OCI-LY1 (cell line): ENCODE measurements around the gene FUNDC2.

Source experiments
- EZH2 ChIP-seq: fragments of 200-600 bp; sonication (generic), shearing (Covaris generic); IDR thresholded peaks from 2 replicates; pipeline ENCODE4 v1.8.0; 2017; ENCODE audit warnings: borderline replicate concordance, mixed run types, mild to moderate bottlenecking, antibody characterized with exemption, low read length, moderate library complexity, mixed read lengths
- TF ChIP-seq, protein P1 (sequence below): fragments of 200-600 bp; sonication (generic), shearing (Covaris generic); IDR thresholded peaks from 2 replicates; pipeline ENCODE4 v1.5.1; 2017; ENCODE audit warnings: mild to moderate bottlenecking, antibody characterized with exemption, low read length, moderate library complexity, mixed read lengths

DNA sequence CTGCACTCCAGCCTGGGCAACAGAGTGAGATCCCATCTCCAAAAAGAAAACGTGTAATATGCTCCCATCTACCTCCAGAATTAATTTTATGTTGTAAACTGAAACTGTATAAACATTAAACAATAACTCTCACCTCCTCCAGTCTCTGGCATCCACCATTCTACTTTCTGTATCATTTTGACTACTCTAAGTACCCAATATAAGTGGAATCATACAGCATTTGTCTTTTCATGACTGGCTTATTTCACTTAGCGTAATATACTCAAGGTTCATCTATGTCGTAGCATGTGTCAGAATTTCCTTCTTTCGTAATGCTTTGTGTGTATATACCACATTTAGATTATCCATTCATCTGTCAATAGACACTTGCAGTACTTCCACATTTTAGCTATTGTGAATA lies 24.8 kb upstream of the FUNDC2 start:
- TF ChIP-seq, protein P1, sequence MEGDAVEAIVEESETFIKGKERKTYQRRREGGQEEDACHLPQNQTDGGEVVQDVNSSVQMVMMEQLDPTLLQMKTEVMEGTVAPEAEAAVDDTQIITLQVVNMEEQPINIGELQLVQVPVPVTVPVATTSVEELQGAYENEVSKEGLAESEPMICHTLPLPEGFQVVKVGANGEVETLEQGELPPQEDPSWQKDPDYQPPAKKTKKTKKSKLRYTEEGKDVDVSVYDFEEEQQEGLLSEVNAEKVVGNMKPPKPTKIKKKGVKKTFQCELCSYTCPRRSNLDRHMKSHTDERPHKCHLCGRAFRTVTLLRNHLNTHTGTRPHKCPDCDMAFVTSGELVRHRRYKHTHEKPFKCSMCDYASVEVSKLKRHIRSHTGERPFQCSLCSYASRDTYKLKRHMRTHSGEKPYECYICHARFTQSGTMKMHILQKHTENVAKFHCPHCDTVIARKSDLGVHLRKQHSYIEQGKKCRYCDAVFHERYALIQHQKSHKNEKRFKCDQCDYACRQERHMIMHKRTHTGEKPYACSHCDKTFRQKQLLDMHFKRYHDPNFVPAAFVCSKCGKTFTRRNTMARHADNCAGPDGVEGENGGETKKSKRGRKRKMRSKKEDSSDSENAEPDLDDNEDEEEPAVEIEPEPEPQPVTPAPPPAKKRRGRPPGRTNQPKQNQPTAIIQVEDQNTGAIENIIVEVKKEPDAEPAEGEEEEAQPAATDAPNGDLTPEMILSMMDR: no peak
- no peak for TF ChIP-seq EZH2
